A673 (cell line): Measurements from ENCODE around the gene JMJD1C.

ENCODE experiments used
- CTCF ChIP-seq: fragments of 300-800, 200-600 bp; sonication (generic); conservative IDR thresholded peaks from 2 replicates; pipeline ENCODE4 v1.5.1; 2017; ENCODE audit warnings: low read depth, mild to moderate bottlenecking, antibody characterized with exemption, low read length, moderate library complexity, mixed read lengths
- EZH2 ChIP-seq: fragments of 200-600 bp; sonication (generic); IDR thresholded peaks from 2 replicates; pipeline ENCODE4 v1.6.1; 2017; ENCODE audit warnings: borderline replicate concordance, low read depth, mild to moderate bottlenecking, mixed read lengths, antibody characterized with exemption, low read length; ENCODE audit not compliant: poor library complexity, severe bottlenecking

- no peak for TF ChIP-seq CTCF
- TF ChIP-seq EZH2 = no peak
Observed at GRCh38 chr10:63468947-63469346, 3.2 kb upstream of the JMJD1C start.
